Astrocyte of the cerebellum (primary cell): Measurements from ENCODE around the gene SSBP3.

ENCODE experiments used
- DNase-seq: peaks from one replicate; pipeline ENCODE4 v3.0.0-alpha.2; 2011; ENCODE audit warnings: low read depth
- H3K4me3 ChIP-seq: 2 replicates; pipeline ENCODE4 v1.5.1; 2011; ENCODE audit warnings: mild to moderate bottlenecking, low read depth, low read length, moderate library complexity
- CTCF ChIP-seq: IDR thresholded peaks from 2 replicates; pipeline ENCODE4 v1.5.1; 2012; ENCODE audit warnings: low read length, low read depth, moderate library complexity, mild to moderate bottlenecking; ENCODE audit errors: missing control alignments
- in situ Hi-C: cut with HindIII; loops from 2 replicates; pipeline ENCODE4 v1.10.0; 2017; ENCODE audit warnings: low sequenced_read_pairs

SSBP3 gene

GRCh38 chr1:54370287-54370989 lies 35.8 kb downstream of the SSBP3 start:
- in situ Hi-C loops = no loop called here
- no peak for DNase-seq
- TF ChIP-seq CTCF = no peak
- H3K4me3 ChIP-seq = no peak overlapping the region

GRCh38 chr1:54367613-54368012 lies 38.6 kb downstream of the SSBP3 start:
- DNase-seq = no peak
- in situ Hi-C loops = no loop called here
- TF ChIP-seq CTCF = no peak
- H3K4me3 ChIP-seq = no peak overlapping the region

- no peak for TF ChIP-seq CTCF
- in situ Hi-C loops = no loop called here
- no peak overlapping the region for H3K4me3 ChIP-seq
- no peak for DNase-seq
Observed at GRCh38 chr1:54365847-54366246, 40.3 kb downstream of the SSBP3 start.

GRCh38 chr1:54365398-54365797 lies 40.8 kb downstream of the SSBP3 start:
- no peak for DNase-seq
- in situ Hi-C loops = no loop called here
- no peak overlapping the region for H3K4me3 ChIP-seq
- TF ChIP-seq CTCF = no peak

GRCh38 chr1:54364995-54365394 lies 41.2 kb downstream of the SSBP3 start:
- H3K4me3 ChIP-seq = no peak overlapping the region
- DNase-seq = no peak
- in situ Hi-C loops = no loop called here
- TF ChIP-seq CTCF = no peak

- no peak overlapping the region for H3K4me3 ChIP-seq
- in situ Hi-C loops = no loop called here
- no peak for DNase-seq
- TF ChIP-seq CTCF = no peak
Observed at GRCh38 chr1:54364582-54364981, 41.6 kb downstream of the SSBP3 start.
